Measurements from ENCODE around the gene TTC16.
A peak's percentile ranks its signal among the peaks of the same experiment; 100 is the strongest.
"Not testable (repeated sequence)": the region's sequence is repeated elsewhere in the genome, so short reads cannot be mapped to it uniquely, and the experiment has no call there.

Gene TTC16

DNA sequence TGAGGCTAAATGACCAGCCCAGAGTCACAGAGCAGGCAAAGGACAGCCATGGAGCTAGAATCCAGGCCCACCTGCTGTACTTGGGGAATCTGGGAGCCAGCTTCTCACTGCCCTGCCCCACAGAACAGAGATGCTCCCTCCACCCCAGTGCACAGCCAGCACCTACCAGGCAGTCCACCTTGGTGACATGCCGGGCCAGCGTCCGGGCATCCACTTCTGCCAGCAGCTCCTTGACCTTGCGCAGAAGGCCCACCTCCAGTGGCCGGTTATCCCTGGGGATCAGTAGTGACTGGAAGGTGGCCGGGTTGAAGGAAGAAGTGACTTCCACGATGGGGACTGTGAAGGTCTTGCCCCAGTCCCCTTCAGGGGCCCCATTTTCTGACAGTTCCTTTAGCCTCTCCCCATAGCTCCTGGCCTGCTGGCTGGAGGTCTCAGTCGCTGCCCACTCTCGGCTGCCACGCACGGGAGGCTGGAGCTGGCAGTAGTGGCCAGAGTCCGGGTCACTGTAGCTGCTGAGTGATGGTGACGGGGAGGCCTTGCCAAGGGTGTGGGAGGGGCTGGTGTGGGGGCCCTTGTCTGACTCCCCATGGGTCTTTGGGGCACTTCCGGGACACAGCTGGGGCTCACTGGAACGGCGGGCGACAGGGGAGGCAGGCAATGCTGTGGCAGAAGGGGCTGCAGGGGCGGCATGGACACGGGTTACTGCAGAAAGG, 28.7 kb downstream of the TTC16 start:
- no peak for DNase-seq

DNA sequence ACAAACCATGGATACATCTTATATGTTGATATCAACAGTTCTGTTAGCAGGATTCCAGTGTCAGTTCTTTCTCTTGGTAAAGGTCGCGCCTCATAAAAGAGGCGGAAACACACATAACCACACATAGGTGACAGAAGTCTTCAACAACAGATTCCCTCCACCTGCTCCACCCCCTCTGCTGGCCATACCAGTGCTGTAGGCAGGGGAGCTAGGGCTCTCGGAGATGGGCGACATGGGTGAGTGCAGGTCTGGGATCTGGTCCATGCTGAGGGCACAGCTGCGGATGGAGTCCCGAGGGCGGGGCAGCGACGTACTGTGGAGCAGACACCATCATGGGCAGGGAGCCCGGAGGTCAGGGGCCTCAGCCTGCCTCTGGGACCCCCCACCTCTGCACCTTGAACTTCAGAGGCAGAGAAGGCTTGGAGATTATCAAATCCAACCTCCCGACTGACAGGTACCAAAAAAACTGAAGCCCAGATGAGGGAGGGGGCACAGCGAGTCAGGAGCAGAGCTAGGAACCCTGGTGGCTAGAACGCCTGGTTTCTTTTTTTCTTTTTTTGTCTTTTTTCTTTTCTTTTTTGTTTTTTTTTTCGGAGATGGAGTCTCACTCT, 31.2 kb downstream of the TTC16 start:
- no peak for DNase-seq

DNA sequence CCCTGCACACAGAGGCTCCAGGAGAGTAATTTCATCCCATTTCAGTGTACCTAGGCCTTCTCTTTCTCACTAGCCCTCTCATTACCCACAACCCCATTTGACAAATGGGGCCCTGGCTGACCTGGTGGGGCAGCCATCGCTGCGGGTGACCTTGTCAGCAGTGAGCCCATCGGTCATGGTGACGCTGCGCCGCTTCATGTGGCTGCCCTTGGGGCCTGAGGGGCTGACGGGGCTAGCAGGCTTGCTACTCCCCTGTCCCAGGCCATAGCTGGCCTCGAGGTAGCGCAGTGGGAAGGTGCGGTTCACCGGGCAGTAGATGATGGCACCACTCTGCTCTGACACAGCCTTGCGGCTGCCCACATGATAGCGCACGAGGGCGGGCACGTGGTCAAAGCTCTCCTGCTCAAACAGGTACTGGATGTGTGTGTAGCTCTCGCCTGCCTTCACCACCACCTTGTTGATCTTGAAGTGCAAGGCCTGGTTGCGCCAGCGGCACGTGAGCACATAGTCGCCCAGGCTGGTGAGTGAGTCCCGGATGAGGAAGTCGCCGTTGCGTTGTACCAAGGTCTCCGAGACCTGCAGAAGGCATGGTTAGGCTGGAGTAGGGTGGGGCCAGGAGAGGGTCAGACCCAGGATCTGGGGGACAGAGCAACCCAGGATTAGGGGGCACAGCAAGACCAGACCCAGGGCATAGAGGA, 33.4 kb downstream of the TTC16 start:
- no peak for DNase-seq

DNA sequence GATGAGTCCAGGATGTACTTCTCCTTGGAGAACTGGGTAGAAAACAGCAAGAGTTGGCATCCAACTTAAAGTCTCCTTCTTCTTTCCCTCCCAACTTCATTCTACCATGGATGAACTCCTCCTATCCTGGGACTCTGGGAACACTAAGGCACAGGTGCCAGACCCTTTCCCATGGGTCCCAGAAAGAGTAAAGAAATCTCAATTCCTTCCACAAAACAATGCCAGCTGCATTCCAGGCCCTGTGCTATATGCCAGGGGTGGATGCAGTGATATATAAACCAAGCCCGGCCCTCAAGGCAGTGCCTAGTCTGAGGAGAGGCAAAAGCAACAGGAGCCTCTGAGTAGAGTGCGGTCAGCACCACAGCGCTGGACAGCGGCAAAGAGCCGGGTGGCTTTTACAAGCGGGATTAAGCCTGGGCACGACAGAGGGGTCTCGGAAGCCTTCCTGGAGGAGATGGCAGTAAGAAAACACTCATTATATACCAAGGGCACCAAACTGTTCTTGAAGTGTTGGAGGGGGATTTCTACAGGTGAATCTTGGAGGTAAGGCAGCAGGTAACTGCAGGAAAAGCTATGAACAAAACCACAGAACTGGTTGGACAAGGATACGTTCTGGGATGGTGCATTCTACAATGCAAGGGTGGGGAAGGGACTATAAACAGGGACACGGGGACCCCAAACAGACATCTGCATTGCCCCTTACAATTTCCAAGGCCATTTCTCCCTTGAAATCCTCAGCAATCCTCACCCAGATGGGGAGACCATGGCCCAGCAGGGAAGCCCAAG, 35.6 kb downstream of the TTC16 start:
- DNase-seq, result no peak

DNA sequence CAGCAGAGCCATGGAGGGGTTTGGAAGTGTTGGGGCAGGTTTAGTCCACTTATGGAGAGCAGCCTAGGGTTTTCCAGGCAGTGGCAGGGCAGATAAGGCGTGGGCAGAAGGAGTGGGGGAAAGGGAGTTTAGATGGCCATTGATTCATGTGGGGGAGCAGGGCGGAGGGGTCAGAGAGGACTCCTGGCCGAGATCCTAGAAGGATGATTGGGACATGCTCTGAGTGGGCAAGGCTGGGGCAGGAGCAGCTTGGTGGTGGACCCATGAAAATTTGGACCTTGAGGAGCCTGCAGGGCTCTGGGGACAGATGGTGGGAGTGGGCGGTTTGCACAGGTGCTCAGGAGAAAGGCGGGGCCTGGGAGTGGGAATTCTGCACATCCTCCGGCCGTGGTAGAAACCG, 37.3 kb downstream of the TTC16 start:
- no peak for DNase-seq

DNA sequence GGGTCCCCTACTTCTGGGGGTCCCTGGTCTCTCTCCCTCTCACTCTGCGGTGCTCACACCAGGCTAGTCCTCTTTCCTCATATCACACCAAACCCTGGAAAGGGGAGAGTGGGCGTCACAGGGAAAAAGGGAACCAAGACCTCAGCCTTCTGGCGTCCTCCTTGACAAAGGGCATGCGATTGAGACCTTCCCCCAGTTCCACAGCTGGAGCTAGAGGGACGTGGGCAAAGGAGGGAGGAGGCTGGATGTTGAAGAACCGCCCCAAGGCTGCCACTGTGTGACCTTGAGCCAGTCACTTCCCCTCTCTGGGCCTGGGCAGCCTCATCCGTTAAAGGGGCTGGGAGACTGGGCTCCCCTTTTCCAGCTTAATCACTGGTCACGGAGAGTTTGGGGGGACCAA, 37.7 kb downstream of the TTC16 start:
- DNase-seq, result peak; percentile 64 to 76

DNA sequence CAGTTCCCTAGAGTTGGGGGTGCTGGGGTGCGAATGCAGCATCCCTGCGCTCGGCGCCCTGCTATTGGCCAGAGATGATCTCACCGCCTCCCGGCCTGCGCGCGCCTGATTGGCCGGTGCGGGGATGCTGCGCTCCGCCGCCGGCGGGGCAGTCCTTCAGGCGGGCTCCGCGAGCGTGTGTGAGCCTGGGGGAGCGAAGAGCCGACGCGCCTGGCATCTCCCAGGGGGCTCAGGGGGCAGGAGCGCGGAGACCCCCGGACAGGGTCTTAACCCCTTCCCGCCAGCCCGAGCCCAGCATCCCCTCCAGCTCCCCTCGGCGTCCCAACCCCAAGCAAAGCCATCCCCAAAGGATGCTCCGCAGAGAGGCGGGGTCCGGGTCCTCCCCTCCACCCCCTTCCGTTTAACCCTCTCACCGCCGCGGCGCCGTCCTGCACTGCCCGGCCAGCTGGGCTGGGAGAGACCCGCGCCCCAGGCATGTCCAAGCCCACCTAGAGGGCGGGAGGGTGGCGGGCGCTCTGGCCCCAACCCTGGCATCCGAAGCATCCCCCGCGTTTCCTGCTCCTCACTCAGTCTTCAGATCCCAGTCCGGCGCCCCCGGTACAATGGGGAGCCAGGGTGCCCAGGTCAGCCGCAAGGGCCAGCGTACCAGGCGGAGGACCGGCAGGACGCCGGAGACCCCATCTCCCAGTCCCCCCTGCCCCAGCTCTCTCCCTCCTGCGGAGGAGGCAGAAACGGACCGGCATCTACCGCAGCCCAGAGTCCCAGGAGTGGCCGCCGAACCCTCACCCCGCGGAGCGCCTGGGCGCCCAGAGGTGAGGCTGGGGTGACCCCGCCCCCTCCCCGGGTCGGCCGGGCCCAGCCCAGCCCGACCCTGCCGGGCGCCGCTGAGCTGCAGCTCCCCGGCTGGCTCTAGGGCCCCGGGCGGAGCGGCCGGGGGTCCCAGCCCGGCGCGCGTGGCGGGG, 38.5 kb downstream of the TTC16 start:
- DNase-seq, result no peak

DNA sequence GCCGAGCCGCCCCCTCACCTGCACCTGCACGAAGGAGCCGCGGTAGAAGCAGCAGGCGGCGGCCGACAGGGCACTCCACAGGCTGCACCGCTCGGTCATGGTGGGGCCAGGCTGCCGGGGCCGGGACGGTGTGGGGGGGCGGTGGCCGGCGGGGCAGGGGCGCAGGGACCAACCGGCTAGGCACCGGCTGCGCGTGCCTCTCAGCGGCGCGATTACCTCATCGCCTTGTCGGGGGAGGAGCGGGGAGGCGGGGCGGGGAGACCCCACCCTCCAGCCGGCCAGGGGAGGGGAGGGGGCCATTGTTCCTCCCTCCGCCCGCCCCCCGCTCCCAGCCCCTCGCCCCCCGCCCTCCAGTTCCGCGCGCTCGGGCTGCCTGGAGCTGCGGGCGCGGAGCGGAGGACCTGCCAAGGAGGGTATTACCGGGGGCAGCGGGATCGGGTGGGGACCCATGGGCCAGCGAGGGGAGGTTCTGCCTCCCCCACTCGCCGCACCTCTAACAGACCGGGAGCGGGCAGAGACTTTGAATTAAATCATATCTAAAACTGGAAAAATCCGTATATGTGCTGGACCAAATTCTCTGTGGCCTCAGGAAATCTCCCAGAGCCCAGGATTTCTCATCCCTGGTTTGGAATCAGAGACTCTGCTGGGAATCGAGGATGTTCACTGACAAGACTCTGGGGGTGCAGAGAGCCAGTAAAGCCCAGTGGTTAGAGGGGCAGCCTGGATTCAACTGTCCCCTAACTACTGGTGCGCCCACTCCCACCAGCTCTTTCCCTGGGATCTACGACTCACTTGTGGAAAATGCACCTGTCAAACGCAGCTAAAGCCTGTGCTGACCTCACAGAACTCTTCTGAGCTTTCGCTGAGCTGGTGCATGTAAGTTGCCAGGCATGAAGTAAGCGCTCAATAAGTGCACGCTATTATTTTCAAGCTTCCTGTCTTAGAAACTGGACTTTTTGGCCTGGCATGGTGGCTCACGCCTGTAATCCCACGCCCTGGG, 39.5 kb downstream of the TTC16 start:
- DNase-seq, result no peak

DNA sequence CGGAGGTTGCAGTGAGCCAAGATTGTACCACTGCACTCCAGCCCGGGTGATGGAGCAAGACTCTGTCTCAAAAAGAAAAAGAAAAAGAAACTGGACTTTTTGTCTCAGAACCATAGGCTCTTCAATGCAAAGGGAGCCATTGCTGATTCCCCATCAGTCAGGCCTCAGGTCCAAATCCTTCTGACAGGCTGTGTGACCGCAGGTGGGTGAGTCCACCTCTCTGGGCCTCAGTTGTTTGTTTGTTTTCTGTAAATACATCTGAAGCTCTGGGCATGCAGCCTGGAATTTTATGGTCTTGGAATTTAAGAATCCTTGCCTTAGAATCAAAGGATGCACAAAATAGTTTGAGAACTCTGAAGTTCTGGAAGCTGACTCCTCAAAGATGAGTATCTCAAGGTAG, 40.4 kb downstream of the TTC16 start:
- no peak for DNase-seq

DNA sequence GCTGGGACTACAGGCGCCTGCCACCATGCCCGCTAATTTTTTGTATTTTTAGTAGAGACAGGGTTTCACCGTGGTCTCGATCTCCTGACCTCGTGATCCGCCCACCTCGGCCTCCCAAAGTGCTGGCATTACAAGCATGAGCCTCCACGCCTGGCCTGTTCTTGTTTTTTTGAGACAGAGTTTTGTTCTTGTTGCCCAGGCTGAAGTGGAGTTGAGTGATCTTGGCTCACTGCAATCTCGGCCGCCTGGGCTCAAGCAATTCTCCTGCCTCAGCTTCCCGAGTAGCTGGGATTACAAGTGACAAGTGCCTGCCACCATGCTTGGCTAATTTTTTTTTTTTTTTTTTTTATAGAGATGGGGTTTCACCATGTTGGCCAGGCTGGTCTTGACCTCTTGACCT, 40.9 kb downstream of the TTC16 start:
- DNase-seq, result not testable (repeated sequence)

DNA sequence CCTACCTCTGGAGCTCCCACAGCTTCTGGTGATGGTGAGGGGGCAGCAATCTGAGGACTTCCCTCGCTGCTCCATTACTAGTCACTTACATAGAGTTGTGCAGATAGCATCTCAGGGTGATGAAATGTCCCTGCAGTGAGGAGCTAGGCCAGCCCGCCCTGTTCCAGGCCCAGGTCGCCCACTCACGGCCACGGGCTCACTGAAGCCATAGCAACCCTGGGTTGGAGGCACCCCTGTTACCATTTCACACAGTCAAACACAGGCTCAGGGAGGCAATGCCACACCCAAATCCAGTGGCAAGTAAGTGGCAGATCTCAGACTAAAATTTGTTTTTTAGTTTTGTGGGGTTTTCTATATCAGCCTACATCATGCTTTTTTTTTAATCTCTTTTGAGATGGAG, 43.0 kb downstream of the TTC16 start:
- DNase-seq, result peak in 1 of 2 donors; percentile 55

DNA sequence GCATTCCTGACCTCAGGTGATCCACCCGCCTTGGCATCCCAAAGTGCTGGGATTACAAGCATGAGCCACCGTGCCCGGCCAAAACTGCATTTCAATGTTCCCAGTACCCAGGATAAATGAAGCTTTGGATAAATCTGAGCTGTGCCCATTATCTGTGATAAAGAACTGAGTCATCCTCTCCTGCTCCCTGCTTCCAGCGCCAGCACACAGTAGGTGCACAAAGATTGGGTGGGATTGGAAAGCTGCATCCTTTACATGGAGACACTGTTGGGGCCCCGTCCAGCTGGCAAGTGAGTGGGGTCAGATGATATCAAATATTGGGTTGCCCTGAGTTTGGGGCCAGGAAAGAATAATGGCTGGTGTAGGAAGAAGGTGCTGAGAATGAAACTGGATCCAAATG, 45.2 kb downstream of the TTC16 start:
- DNase-seq, result no peak

DNA sequence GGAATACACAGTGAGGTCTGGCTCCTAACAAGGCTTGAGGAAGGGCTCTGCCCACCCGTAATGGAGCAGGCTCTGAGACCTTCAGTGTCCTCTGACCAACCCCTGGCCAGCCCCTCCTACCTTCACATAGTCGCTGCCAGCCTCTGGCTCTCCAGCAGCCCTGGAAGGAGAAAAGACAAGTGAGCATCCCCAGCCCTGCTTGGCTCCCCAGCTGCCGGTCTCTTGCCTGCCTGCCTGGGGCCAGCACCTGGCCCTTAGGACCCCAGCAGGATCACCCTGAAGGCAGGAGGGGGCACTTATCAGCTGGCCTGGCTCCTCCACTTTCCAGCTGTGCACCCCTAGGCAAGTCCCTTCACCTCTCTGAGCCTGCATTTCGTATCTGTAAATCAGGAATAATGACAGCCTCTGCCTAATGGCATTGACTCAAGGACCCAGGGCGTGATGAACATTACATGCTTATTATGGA, 45.6 kb downstream of the TTC16 start:
- DNase-seq, result no peak

DNA sequence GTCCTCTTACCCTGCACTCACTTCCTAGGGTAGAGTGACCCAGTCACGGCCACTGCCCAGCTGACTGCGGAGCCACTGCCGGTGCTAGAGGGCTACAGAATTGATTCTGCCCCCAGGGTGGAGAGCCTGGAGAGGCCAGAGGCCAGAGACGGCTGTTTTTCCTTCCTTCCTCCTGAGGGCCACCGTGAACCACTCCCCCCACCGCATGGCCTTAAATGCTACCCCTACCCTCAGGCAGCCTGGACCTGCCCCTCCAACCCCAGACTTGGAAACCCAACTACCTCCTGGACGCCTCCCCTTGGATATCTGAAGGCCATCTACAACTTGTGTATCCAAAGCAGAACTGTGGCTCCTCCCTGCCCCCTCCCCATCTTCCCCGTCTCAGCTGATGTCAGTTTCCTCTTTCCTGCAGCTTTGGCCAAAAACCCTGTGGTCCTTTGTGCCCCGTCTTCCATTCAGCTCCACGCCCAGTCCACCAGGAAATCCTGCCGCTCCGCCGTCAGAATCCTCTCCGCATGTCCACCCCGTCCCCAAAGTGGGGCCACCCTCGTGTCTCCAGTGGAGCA, 46.3 kb downstream of the TTC16 start:
- DNase-seq, result peak; percentile 65 to 70

DNA sequence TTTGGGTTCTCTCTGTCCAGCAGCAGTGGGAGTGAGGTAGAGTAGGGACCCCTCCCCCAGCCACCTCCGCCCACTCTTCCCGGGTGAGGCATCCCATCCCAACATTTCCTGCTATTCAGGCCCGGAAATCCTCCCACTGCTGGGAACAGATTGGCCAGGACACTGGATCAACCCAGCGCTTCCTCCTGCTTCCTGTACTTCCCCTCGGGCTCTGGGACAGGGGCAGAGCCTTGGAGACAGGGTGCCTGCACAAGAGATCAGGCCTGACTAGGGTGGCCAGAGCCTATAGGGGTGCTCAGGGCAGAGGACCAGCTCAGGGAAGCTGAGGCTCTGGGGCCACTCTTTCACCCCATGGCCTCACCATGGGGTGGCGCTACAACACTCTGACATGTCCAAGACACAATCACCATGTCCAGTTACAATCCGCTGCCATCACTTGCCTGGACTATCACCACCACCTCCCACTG, 48.1 kb downstream of the TTC16 start:
- peak; percentile 72 to 82 for DNase-seq

DNA sequence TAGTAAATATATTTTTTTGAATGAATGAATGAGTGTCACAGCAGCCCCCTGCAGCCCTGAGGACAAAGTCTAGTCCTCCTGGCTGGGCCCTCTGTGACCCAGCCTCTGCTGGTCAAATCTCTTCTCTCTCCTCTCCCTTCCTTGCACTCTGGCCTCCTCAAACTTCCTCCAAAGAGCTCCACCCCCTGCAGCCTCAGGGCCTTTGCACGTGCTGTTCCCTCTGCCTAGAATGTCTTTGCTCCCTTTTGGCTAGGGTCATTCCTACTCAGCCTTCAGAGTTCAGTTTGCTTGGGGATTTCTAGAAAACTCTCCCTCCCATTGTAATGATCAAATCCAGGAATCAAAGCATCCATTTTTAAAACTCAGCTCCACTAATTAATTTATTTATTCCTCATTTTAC, 49.5 kb downstream of the TTC16 start:
- no peak for DNase-seq

DNA sequence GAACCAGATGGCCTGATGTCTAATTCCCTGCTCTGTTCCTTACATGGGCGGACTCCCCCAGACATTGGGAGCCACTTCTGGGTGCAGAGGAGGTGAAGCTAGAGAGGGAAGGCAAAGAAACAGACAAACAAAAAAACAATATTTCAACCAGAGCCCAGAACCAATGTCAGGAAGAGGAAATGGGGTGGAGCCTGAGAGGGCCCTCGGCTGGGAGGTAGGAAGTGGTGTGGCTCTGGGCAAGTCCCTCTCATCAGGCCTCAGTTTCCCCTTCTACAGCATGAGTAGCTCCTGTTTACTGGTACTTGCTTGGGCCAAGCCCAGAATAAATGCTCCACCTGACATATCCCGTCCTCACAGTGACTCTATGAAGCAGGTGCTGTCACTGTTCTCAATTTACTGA, 51.5 kb downstream of the TTC16 start:
- no peak for DNase-seq

DNA sequence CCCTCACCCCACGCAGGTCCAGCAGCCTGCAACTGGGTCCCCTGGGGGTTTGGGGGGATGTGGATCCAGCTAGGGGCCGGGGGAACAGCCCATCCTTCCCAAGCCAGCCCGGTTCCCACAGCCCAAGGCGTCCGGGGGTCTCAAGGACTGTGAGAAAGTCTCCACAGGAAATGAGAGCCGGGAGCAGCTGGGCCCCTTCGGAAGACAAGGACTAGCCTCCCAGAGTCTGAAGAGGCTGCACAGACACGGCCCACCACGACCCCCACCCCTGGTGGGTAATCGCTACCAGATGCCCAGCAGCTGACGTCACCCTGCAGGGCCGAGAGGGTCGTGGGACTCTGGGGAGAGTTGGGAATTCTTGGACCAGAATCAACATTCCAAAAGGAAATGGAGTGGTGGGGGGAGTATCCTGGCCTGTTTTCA, 52.0 kb downstream of the TTC16 start:
- no peak for DNase-seq

DNA sequence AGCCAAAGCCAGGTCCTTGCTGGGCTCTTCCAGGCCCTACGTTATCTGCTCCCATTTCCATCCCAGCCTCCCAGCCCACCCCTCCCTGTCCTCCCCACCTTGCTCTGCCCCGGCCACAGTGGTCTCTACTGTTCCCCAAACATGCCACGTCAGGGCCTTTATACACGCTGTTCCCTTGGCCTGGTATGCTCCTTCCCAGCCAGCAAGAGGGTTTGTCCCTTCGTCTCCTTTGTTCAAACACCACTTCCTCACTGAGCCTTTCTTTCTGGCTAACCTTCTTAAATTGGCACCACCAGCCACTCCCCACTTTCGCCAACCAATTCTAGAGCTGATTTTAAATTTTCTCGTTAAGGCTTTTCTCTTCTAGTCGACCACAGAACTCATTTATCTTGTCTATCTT, 52.8 kb downstream of the TTC16 start:
- no peak for DNase-seq

DNA sequence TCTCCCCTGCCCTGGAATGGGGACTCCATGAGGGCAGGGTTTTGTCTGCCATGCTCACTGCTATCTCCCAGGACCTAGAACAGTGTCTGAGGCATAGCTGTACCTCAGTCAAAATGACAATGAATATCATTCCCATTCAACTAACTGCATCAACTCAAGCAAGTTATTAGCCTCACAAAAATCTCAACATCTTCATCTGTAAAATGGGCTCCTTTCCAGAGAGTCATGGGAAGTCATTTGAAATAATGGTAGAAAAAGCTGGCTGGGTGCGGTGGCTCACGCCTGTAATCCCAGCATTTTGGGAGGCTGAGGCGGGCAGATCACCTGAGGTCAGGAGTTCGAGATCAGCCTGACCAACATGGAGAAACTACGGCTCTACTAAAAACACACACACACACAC, 53.2 kb downstream of the TTC16 start:
- DNase-seq, result no peak
